ENCODE data around the gene NBAS. TPM values are rescaled to one million over a fixed set of nuclear protein-coding genes. Genes with fewer than 3 reads are reported as not detected.

NBAS gene
- polyA plus RNA-seq, 1 donor from 2014 or later: 31.9 TPM

DNA sequence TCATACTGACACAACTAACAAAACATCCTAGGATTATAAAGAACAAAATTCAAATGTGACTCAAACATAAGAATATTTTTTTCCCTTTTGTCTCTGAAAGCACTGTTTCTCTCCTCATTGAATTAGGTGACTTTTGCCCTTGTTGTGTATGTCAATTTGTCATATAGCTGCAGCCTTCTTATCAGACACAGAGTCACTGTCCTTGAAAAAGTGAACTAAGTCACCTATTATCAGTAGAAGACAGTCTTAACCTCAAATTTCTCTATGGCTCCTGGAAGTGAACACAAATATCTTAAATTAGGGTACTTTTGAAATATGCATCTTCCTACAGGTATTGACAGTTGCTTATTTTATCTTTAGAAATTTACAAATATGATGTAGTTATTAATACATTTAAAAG is 360.6 kb downstream of the NBAS start:
- peak overlapping the region; percentile 22 for H3K4me3 ChIP-seq (ENCODE audit: low read length)
- no peaks in the 10 kb centered on the region for H4K20me1 ChIP-seq (ENCODE audit: insufficient read depth)
- H2AFZ ChIP-seq (ENCODE audit: low read depth, low read length): no peak overlapping the region
- no peaks in the 10 kb centered on the region for H3K27me3 ChIP-seq (ENCODE audit: insufficient read depth, low read depth, low read length)
- no peaks in the 10 kb centered on the region for H3K36me3 ChIP-seq (ENCODE audit: insufficient read depth, low read length)
- no peak for TF ChIP-seq EP300 (conservative IDR thresholded peaks at IDR 0.05; ENCODE audit: poor library complexity, severe bottlenecking)
- no peak for TF ChIP-seq SMC3 (conservative IDR thresholded peaks at IDR 0.05; ENCODE audit: poor library complexity)
- no peak for TF ChIP-seq POLR2AphosphoS5 (IDR thresholded peaks at IDR 0.05)
- TF ChIP-seq, protein P1, sequence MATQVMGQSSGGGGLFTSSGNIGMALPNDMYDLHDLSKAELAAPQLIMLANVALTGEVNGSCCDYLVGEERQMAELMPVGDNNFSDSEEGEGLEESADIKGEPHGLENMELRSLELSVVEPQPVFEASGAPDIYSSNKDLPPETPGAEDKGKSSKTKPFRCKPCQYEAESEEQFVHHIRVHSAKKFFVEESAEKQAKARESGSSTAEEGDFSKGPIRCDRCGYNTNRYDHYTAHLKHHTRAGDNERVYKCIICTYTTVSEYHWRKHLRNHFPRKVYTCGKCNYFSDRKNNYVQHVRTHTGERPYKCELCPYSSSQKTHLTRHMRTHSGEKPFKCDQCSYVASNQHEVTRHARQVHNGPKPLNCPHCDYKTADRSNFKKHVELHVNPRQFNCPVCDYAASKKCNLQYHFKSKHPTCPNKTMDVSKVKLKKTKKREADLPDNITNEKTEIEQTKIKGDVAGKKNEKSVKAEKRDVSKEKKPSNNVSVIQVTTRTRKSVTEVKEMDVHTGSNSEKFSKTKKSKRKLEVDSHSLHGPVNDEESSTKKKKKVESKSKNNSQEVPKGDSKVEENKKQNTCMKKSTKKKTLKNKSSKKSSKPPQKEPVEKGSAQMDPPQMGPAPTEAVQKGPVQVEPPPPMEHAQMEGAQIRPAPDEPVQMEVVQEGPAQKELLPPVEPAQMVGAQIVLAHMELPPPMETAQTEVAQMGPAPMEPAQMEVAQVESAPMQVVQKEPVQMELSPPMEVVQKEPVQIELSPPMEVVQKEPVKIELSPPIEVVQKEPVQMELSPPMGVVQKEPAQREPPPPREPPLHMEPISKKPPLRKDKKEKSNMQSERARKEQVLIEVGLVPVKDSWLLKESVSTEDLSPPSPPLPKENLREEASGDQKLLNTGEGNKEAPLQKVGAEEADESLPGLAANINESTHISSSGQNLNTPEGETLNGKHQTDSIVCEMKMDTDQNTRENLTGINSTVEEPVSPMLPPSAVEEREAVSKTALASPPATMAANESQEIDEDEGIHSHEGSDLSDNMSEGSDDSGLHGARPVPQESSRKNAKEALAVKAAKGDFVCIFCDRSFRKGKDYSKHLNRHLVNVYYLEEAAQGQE (IDR thresholded peaks at IDR 0.05; ENCODE audit: borderline replicate concordance): no peak
- TF ChIP-seq RAD21 (conservative IDR thresholded peaks at IDR 0.05): no peak
- TF ChIP-seq TAF1 (IDR thresholded peaks at IDR 0.05; ENCODE audit: low read depth): no peak
- TF ChIP-seq MXI1 (conservative IDR thresholded peaks at IDR 0.05; ENCODE audit: poor library complexity, severe bottlenecking): no peak
- no peak for TF ChIP-seq EZH2 (IDR thresholded peaks at IDR 0.05; ENCODE audit: borderline replicate concordance, insufficient read depth, low read length, poor library complexity, severe bottlenecking)
- no peak for TF ChIP-seq CTCF (IDR thresholded peaks at IDR 0.05; ENCODE audit: poor library complexity, severe bottlenecking)
- H3K27ac ChIP-seq (ENCODE audit: low read length): peak overlapping the region; percentile 13
- H3F3A ChIP-seq (ENCODE audit: insufficient read depth, low read length, poor library complexity, severe bottlenecking): no peaks in the 10 kb centered on the region
- no peak overlapping the region for H3K9ac ChIP-seq (ENCODE audit: low read length)
- H3K9me2 ChIP-seq (ENCODE audit: insufficient read depth, low read length): no peaks in the 10 kb centered on the region
- no peaks in the 10 kb centered on the region for H3K79me2 ChIP-seq (replicated peaks; ENCODE audit: insufficient read depth, low read length)
- no peaks in the 10 kb centered on the region for H3K9me3 ChIP-seq (ENCODE audit: low read length)
- peak overlapping the region; percentile 33 for H3K4me2 ChIP-seq (ENCODE audit: low read length)

DNA sequence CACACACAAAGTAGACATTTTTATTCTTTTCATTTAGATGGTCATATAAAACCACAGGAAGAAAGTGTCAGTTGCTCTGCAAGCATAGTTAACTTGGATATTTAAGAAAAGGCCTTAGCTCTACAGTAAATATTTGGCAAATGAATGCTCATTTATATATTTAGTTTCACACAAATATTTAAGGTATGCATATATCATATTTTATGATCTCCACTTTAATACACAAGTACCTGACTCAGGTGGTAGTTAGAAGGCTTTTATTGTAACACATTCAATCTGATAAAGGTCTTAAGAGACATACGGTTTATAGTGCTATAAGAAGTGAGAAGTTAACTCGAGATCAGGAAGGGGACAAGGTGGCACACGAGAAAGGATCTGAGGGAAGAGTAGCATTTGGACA is 363.1 kb downstream of the NBAS start:
- no peaks in the 10 kb centered on the region for H3F3A ChIP-seq (ENCODE audit: insufficient read depth, low read length, poor library complexity, severe bottlenecking)
- no peak overlapping the region for H3K4me3 ChIP-seq (ENCODE audit: low read length)
- TF ChIP-seq TAF1 (IDR thresholded peaks at IDR 0.05; ENCODE audit: low read depth) (no peak), SMC3 (conservative IDR thresholded peaks at IDR 0.05; ENCODE audit: poor library complexity) (no peak), CTCF (IDR thresholded peaks at IDR 0.05; ENCODE audit: poor library complexity, severe bottlenecking) (no peak), EZH2 (IDR thresholded peaks at IDR 0.05; ENCODE audit: borderline replicate concordance, insufficient read depth, low read length, poor library complexity, severe bottlenecking) (no peak), EP300 (conservative IDR thresholded peaks at IDR 0.05; ENCODE audit: poor library complexity, severe bottlenecking) (no peak), POLR2AphosphoS5 (IDR thresholded peaks at IDR 0.05) (no peak), RAD21 (conservative IDR thresholded peaks at IDR 0.05) (no peak), MXI1 (conservative IDR thresholded peaks at IDR 0.05; ENCODE audit: poor library complexity, severe bottlenecking) (no peak)
- TF ChIP-seq, protein P1 (IDR thresholded peaks at IDR 0.05; ENCODE audit: borderline replicate concordance): no peak
- no peak overlapping the region for H3K9ac ChIP-seq (ENCODE audit: low read length)
- no peak overlapping the region for H3K27ac ChIP-seq (ENCODE audit: low read length)
- H3K27me3 ChIP-seq (ENCODE audit: insufficient read depth, low read depth, low read length): no peaks in the 10 kb centered on the region
- no peaks in the 10 kb centered on the region for H3K9me3 ChIP-seq (ENCODE audit: low read length)
- H2AFZ ChIP-seq (ENCODE audit: low read depth, low read length): no peak overlapping the region
- H4K20me1 ChIP-seq (ENCODE audit: insufficient read depth): no peaks in the 10 kb centered on the region
- H3K9me2 ChIP-seq (ENCODE audit: insufficient read depth, low read length): no peaks in the 10 kb centered on the region
- H3K79me2 ChIP-seq (replicated peaks; ENCODE audit: insufficient read depth, low read length): no peaks in the 10 kb centered on the region
- no peaks in the 10 kb centered on the region for H3K36me3 ChIP-seq (ENCODE audit: insufficient read depth, low read length)
- no peak overlapping the region for H3K4me2 ChIP-seq (ENCODE audit: low read length)

Measured in neural cell (in vitro differentiated cells).